GM19035 (cell line): ENCODE measurements around the gene TMEM9.
A peak's percentile ranks its signal among the peaks of the same experiment; 100 is the strongest.

Source experiments
- ATAC-seq: cut with Tn5 transposase; IDR thresholded peaks from one replicate; pipeline ENCODE4 v1.9.1; 2021; ENCODE audit not compliant: unreplicated experiment

The TMEM9 gene

GRCh38 chr1:201128962-201129361 lies 25.3 kb downstream of the TMEM9 start:
- ATAC-seq = no peak

GRCh38 chr1:201128476-201128875 lies 25.8 kb downstream of the TMEM9 start:
- ATAC-seq = no peak

GRCh38 chr1:201127755-201128455 lies 26.4 kb downstream of the TMEM9 start:
- no peak for ATAC-seq

GRCh38 chr1:201126832-201127754 lies 27.2 kb downstream of the TMEM9 start, which contains the start of gene ASCL5:
Gene ASCL5, minus strand, starts transcription at chr1:201127184. Its CDS starts 11,812 bp downstream, at chr1:201115372.
- no peak for ATAC-seq

GRCh38 chr1:201126463-201126831 lies 27.8 kb downstream of the TMEM9 start:
- no peak for ATAC-seq

GRCh38 chr1:201125800-201126199 lies 28.5 kb downstream of the TMEM9 start:
- ATAC-seq = no peak

- no peak for ATAC-seq
These were observed 29.3 kb downstream of the TMEM9 start for GRCh38 chr1:201125019-201125418.

GRCh38 chr1:201123866-201124265 lies 30.4 kb downstream of the TMEM9 start:
- ATAC-seq = no peak

- ATAC-seq = no peak
These were observed 31.8 kb downstream of the TMEM9 start for GRCh38 chr1:201122321-201122957.

- ATAC-seq = no peak
These were observed 34.8 kb downstream of the TMEM9 start for GRCh38 chr1:201119206-201120197.

- ATAC-seq = no peak
These were observed 38.2 kb downstream of the TMEM9 start for GRCh38 chr1:201116091-201116490.

- ATAC-seq = no peak
These were observed 38.8 kb downstream of the TMEM9 start for GRCh38 chr1:201115390-201115937.

GRCh38 chr1:201114245-201115131 lies 39.8 kb downstream of the TMEM9 start:
- ATAC-seq = peak; percentile 90

- ATAC-seq = peak; percentile 22
These were observed 40.6 kb downstream of the TMEM9 start for GRCh38 chr1:201113451-201114244.

GRCh38 chr1:201112926-201113325 lies 41.3 kb downstream of the TMEM9 start:
- ATAC-seq = no peak

- no peak for ATAC-seq
These were observed 42.0 kb downstream of the TMEM9 start, which contains the start of gene CACNA1S for GRCh38 chr1:201112173-201112731. Gene CACNA1S, minus strand, starts transcription at chr1:201112426. Its CDS starts 87 bp downstream, at chr1:201112339.

- ATAC-seq = no peak
These were observed 42.6 kb downstream of the TMEM9 start for GRCh38 chr1:201111672-201112071.

- ATAC-seq = no peak
These were observed 43.1 kb downstream of the TMEM9 start for GRCh38 chr1:201111156-201111555.
